ENCODE data around the gene PTPRA. TPM values are rescaled to one million over a fixed set of nuclear protein-coding genes. Genes with fewer than 3 reads are reported as not detected.

PTPRA gene
- total and polyA plus RNA-seq, 10 of the 15 experiments (the other 5 are each of a cell fraction or from before 2014, with no cell fraction given), result 3.9 to 62.1 (median 34.6) TPM

DNA sequence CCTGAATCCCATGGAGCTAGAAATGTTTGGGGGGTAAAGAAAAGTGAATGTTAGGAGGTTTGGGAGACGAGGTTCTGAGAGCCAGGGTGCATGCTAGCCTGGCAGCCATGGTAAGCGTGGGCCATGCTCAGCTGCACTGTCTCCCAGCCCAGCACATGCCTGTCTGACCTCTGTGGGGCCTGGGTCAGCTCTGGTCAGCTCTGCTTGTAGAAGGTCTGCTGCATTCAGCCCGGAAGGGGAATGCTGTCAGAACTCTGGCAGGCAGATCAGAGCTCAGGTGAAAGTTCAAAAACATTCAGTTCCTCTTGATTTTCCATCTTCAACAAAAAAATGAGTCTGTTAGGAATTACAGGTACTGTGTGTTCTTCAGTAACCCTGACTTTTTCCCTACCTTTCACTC is 164.4 kb downstream of the PTPRA start:
- H3K36me3 ChIP-seq (ENCODE audit: control insufficient read depth in 2 of 2, insufficient read depth in 2 of 2, low read length in 1 of 2), result peaks cover 18 to 21% of the 10 kb centered on the region in 2 experiments; a peak in 3 of 4 replicates
- intact Hi-C loops (cut with micrococcal nuclease; ENCODE audit: unreplicated experiment), result no loop called here
- no peaks in the 10 kb centered on the region for H3K27me3 ChIP-seq (replicated peaks in 1 of 2; ENCODE audit: control insufficient read depth in 2 of 2, insufficient read depth in 2 of 2, low read length in 1 of 2)
- DNase-seq (ENCODE audit: low read depth, low spot score), result no peak
- no peaks in the 10 kb centered on the region for H3K9me3 ChIP-seq (replicated peaks; ENCODE audit: control insufficient read depth, insufficient read depth, low read length)
- H4K20me1 ChIP-seq (ENCODE audit: control insufficient read depth, insufficient read depth), result no peaks in the 10 kb centered on the region; the same call in 1 of the 2 replicates
- no peak overlapping the region for H2AFZ ChIP-seq (ENCODE audit: control insufficient read depth, low read depth, low read length)
- 96% methylated on average over 3 of the region's 3 CpGs for WGBS (ENCODE audit: insufficient coverage, insufficient replicate concordance, low lambda C conversion rate, missing lambda C conversion rate)
- H3K4me3 ChIP-seq, result no peak overlapping the region
- ChIA-PET RAD21 (ENCODE audit: unreplicated experiment) (no interaction called here), CTCF (no interaction called here), SMC1A (ENCODE audit: uncharacterized antibody, unreplicated experiment) (no interaction called here), POLR2A (interaction anchor here (0.5 kb wide), 1 partner anchor 856 kb away, joined by 4 read pairs; no protein-coding TSS in a partner anchor)
- no peaks in the 10 kb centered on the region for H3K79me2 ChIP-seq (ENCODE audit: control insufficient read depth, insufficient read depth, low read length)
- no peak for FAIRE-seq
- no TSS peak for BruUV-seq (replicated peaks)
- H3K4me1 ChIP-seq (ENCODE audit: control insufficient read depth, insufficient read depth, low read length), result no peaks in the 10 kb centered on the region
- no peak overlapping the region for H3K9ac ChIP-seq (ENCODE audit: control insufficient read depth, insufficient read depth, low read length)
- TF ChIP-seq RAD21 (IDR thresholded peaks at IDR 0.05; ENCODE audit: insufficient read depth, low read depth, low read length), result no peak
- no peak for TF ChIP-seq ZNF207 (IDR thresholded peaks at IDR 0.05; ENCODE audit: borderline replicate concordance)
- no peak for TF ChIP-seq SREBF1 (IDR thresholded peaks at IDR 0.05; ENCODE audit: low read length)
- TF ChIP-seq EP300 (IDR thresholded peaks at IDR 0.05; ENCODE audit: borderline replicate concordance in 1 of 2, control insufficient read depth in 1 of 2, low read depth in 2 of 2, low read length in 2 of 2), result no peak
- no peak for TF ChIP-seq FOS (IDR thresholded peaks at IDR 0.05; ENCODE audit: borderline replicate concordance, extremely low read depth, insufficient read length)
- no peak for TF ChIP-seq NR2C2 (IDR thresholded peaks at IDR 0.05; ENCODE audit: borderline replicate concordance, control insufficient read depth, insufficient read length, low read depth)
- no peak overlapping the region for H3K4me2 ChIP-seq (ENCODE audit: control insufficient read depth, insufficient read depth)
- no peak overlapping the region for H3K27ac ChIP-seq (ENCODE audit: control insufficient read depth, insufficient read depth)
- ATAC-seq, result no peak
- in situ Hi-C loops (cut with MboI), result no loop called here

DNA sequence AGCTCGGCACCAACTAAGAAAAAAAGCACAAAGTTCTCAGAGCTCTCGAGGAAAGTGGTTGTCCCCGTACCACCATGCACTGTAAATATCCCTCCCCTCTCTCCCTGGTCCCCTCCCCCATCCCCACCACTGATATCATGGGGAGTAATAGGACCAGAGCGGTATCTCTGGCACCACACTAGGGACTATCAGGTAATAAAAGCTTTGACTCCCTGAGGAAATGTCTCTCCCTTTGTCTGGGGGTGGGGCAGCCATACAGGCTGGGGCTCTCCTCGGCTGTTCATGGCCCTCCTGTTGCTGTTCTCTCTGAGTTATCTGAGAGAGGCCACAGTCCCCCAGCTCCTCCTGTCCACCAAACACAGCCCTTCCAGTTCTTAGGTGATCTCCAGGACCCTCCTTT is 165.2 kb downstream of the PTPRA start:
- SMC1A ChIA-PET (ENCODE audit: uncharacterized antibody, unreplicated experiment), result no interaction called here
- POLR2A ChIA-PET, result interaction anchor here (0.5 kb wide), 1 partner anchor 855 kb away, joined by 4 read pairs; no protein-coding TSS in a partner anchor
- no peak overlapping the region for H3K9ac ChIP-seq (ENCODE audit: control insufficient read depth, insufficient read depth, low read length)
- intact Hi-C loops (cut with micrococcal nuclease; ENCODE audit: unreplicated experiment) (no loop called here), in situ Hi-C loops (cut with MboI) (no loop called here)
- no peak for DNase-seq (ENCODE audit: low read depth, low spot score)
- whole genome bisulfite sequencing (ENCODE audit: insufficient coverage, insufficient replicate concordance, low lambda C conversion rate, missing lambda C conversion rate), result 93% methylated on average over 5 of the region's 5 CpGs
- no peaks in the 10 kb centered on the region for H3K27me3 ChIP-seq (replicated peaks in 1 of 2; ENCODE audit: control insufficient read depth in 2 of 2, insufficient read depth in 2 of 2, low read length in 1 of 2)
- no peak overlapping the region for H3K27ac ChIP-seq (ENCODE audit: control insufficient read depth, insufficient read depth)
- peaks cover 18 to 21% of the 10 kb centered on the region in 2 experiments; a peak in 3 of 4 replicates for H3K36me3 ChIP-seq (ENCODE audit: control insufficient read depth in 2 of 2, insufficient read depth in 2 of 2, low read length in 1 of 2)
- no peaks in the 10 kb centered on the region; the same call in 1 of the 2 replicates for H4K20me1 ChIP-seq (ENCODE audit: control insufficient read depth, insufficient read depth)
- BruUV-seq (replicated peaks), result no TSS peak
- TF ChIP-seq MEF2A (IDR thresholded peaks at IDR 0.05; ENCODE audit: insufficient read depth, low read depth, low read length) (no peak), ZZZ3 (IDR thresholded peaks at IDR 0.05; ENCODE audit: control insufficient read depth, insufficient read length, low read depth) (no peak), NFIC (IDR thresholded peaks at IDR 0.05; ENCODE audit: low read depth, low read length) (no peak), ATF7 (IDR thresholded peaks at IDR 0.05; ENCODE audit: low read depth) (no peak), ZNF622 (IDR thresholded peaks at IDR 0.05) (no peak), HDGF (IDR thresholded peaks at IDR 0.05) (no peak), HDAC2 (IDR thresholded peaks at IDR 0.05) (no peak), HDAC6 (IDR thresholded peaks at IDR 0.05; ENCODE audit: unreplicated experiment) (no peak)
- TF ChIP-seq, protein P1, sequence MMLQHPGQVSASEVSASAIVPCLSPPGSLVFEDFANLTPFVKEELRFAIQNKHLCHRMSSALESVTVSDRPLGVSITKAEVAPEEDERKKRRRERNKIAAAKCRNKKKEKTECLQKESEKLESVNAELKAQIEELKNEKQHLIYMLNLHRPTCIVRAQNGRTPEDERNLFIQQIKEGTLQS (IDR thresholded peaks at IDR 0.05; ENCODE audit: borderline replicate concordance, extremely low read depth, low read depth, low read length), result no peak
- TF ChIP-seq, protein P2, sequence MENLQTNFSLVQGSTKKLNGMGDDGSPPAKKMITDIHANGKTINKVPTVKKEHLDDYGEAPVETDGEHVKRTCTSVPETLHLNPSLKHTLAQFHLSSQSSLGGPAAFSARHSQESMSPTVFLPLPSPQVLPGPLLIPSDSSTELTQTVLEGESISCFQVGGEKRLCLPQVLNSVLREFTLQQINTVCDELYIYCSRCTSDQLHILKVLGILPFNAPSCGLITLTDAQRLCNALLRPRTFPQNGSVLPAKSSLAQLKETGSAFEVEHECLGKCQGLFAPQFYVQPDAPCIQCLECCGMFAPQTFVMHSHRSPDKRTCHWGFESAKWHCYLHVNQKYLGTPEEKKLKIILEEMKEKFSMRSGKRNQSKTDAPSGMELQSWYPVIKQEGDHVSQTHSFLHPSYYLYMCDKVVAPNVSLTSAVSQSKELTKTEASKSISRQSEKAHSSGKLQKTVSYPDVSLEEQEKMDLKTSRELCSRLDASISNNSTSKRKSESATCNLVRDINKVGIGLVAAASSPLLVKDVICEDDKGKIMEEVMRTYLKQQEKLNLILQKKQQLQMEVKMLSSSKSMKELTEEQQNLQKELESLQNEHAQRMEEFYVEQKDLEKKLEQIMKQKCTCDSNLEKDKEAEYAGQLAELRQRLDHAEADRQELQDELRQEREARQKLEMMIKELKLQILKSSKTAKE (IDR thresholded peaks at IDR 0.05; ENCODE audit: low read depth, poor library complexity, severe bottlenecking), result no peak
- H3K4me1 ChIP-seq (ENCODE audit: control insufficient read depth, insufficient read depth, low read length), result no peaks in the 10 kb centered on the region
- FAIRE-seq, result no peak
- H3K9me3 ChIP-seq (replicated peaks; ENCODE audit: control insufficient read depth, insufficient read depth, low read length), result no peaks in the 10 kb centered on the region
- no peaks in the 10 kb centered on the region for H3K79me2 ChIP-seq (ENCODE audit: control insufficient read depth, insufficient read depth, low read length)
- H2AFZ ChIP-seq (ENCODE audit: control insufficient read depth, low read depth, low read length), result no peak overlapping the region
- RAD21 ChIA-PET (ENCODE audit: unreplicated experiment), result no interaction called here
- H3K4me2 ChIP-seq (ENCODE audit: control insufficient read depth, insufficient read depth), result no peak overlapping the region
- no peak overlapping the region for H3K4me3 ChIP-seq
- ATAC-seq, result no peak
- CTCF ChIA-PET, result no interaction called here
